H4 (cell line): ENCODE data around the gene PHF21A. TPM values are rescaled to one million over a fixed set of nuclear protein-coding genes. Genes with fewer than 3 reads are reported as not detected.
A peak's percentile ranks its signal among the peaks of the same experiment; 100 is the strongest.

Source experiments
- DNase-seq: peaks from one replicate; pipeline ENCODE4 v3.0.0-alpha.2; 2015; ENCODE audit warnings: low spot score
- total RNA-seq: library from RNA; depleted of rRNA; stranded (reverse); fragments of >200 nt; shearing (Covaris generic); gene quantifications from 2 replicates; pipeline ENCODE4 v1.2.3, GENCODE V29; 2014

PHF21A gene
- total RNA-seq, 1 experiment from 2014 or later: 8.0 TPM

DNA sequence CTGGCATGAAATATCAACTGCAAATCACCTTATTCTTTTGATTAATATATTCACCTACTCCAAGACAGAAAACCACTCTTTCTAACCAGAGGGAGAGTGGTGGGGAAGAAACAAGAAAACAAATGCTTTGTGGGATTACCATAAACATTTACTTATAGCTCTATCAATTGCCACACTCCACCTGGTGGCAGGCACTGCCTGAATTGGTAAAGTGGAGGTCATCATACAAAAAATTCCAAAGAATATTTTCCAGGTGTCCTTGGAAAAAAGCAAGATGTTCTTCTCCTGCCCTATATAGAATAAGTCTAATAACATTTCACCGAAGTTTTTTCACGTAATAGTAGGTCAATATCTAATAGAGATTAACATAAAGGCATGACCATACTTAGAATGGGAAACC, 45.3 kb downstream of the PHF21A start:
- DNase-seq: no peak

DNA sequence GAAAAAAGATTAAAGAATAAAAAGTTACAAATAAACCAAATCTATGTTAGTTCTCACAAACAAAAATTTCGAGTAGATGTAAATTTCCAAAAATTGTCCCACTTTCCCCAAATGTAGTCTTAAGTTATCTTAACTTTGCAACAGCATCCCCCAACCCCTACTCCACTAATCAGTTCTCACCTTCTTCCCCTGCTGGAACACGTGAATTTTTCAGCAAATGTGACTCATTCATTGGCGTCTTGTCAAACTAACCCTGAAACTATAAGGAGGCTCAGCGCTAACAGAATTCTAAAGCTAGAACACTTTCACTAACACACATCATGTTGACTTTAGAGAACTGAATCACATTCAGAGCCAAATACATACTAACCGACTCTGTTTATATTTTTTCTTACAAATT, 46.1 kb downstream of the PHF21A start:
- DNase-seq: peak; percentile 45

DNA sequence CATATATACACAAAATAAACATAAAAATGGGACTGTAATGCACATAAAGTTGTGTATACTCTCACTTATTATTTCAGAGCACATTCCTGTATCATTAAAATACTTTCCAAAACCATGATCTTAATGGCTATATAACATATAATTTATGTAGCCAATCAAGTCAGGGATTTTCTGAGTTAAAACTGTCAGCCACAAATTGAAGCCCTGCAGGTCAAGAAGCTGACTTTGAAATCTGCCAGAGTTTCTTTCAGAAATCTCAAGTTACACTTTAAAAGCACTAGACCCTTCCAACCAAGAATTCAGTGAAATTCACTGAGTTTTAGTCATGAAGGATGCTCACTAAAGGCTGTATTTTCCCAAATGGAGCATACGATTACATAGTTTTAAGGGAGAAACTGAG, 47.6 kb downstream of the PHF21A start:
- no peak for DNase-seq

DNA sequence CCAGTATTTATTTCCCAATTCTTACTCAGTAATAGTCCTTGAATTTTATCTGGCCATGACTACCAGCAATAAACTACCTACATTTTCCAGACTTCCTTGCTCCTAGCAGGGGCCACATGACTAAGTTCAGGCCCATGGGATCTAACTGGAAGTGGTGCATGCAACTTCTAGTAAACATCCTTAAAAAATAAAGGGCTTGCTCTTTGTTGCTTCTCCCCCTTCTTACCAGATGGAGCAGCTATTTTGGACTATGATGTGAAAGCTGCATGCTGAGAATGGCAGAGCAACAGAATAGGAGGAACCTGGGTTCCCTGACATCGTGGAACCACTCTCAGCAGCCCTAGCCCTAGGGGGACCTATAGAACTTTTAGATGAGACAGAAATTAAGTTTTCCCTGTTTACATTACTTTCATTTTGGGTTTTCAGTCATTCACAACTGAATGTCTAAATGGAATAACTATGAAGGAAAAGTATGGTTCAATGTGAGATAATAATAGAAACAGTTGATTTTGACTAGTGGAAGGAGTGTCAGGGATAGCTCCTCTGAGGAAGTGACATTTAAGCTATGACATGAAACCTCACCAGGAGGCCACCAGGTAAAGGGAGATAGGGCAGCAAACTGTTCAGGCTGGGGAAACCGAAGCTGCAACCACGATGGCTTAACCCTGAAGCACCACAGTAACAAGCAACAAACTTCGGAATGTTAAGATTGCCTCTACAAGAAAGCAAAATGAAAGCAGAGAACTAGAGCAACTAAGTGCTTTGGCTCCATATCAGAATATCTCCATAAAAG, 48.9 kb downstream of the PHF21A start:
- no peak for DNase-seq

DNA sequence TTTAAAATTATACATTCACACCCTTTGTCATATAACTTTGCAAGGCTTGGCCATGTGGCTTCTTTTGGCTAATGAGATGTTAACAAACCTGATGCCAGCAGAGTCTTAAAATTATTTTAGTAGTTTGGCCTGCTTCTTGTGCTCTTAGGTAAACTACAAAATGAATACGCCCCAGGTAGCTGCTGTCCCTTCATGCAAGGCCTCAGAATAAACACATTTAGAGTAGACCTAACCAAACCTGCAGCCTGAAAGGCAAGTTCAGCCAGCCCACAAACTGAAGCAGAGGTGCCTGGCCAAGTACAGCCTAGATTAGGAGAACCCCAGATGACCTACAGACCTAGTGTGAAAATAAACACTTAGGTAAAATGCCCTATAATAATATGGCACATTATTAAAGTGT, 50.2 kb downstream of the PHF21A start:
- DNase-seq: no peak

DNA sequence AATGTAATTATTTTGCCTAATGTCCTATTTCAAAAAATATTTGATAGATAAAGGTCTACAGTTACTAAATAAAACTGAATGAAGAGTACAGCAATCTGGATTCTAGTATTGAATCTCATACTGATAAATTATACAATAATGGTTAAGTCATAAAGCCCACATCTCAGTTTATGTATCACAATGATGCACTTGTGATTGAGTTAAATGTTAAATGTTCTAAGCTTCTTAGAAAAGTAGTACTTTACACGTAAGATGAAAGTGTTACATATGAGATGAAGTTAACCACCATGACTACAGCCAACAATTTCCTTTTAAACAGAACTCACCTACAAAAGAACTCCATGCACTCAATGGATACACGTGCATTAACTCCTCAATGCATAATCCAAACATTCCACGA, 51.7 kb downstream of the PHF21A start:
- DNase-seq: no peak

DNA sequence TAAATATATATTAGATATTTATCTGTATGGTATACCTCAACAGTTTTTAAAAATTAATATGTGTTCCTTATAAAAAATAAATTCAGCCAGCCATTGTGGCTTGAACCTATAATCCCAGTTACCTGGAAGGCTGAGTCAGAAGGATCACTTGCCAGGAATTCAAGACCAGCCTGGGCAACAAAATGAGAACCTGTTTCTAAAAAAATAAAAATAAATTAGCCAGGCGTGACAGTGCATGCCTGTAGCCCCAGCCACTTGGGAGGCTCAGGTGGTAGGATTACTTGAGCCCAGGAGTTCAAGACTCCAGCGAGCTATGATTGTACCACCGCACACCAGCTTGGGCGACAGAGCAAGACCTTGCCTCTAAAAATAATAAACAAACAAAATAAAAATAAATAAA, 54.9 kb downstream of the PHF21A start:
- no peak for DNase-seq

DNA sequence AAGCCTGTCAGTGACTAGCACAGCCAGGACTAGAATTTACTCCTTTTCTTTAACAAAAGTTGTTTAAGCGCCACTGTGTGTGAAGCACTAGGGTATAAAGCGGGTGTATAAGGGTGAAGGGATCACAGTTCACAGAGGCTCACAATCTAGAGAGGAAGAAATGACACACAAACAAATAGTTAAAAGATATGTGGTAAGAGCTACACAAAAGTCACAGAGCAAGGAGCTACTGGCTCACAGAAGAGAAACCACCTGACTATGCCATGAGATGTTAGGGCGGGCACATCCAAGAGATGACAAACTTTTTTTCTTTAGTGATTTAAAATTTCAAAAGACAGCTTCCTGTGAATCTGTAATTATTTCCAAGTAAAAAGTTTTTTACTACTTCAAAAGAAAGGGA, 55.6 kb downstream of the PHF21A start:
- DNase-seq: no peak

DNA sequence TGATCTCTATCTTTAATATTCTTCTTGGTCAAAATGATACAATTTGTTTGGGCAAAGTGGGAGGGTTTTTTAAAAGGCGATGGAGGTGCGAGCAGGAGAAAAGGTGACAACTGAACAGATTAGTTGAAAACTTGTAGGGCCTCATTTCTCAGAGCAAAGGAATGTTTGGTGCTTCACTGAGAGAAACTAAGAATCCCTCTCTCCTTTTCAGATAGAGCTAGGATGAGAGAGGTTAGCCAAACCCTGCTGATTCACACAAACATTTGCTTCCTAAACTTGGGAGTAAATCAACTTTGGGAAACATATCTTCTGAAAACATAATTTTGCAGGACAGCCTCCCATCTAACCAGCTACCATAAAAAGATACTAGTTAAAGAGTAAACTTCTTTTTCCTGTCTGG, 57.0 kb downstream of the PHF21A start:
- DNase-seq: no peak

DNA sequence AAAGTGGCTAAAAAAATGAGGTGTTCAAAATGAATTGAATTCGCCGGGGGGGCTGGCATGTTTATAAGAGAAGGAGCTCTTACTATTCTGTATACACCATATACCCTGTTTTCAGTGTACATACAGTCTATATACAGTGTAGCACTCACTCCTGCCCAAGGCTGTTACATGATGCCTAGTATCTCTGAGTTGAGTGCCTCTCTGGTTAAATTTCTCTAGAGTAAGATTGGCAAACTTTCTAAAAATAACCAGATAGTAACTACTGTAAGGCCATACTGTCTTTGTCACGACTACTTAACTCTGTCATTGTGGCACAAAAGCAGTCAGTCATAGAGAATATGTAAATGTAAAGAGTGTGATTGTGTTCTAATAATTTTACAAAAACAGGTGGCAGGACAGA, 58.1 kb downstream of the PHF21A start:
- no peak for DNase-seq

DNA sequence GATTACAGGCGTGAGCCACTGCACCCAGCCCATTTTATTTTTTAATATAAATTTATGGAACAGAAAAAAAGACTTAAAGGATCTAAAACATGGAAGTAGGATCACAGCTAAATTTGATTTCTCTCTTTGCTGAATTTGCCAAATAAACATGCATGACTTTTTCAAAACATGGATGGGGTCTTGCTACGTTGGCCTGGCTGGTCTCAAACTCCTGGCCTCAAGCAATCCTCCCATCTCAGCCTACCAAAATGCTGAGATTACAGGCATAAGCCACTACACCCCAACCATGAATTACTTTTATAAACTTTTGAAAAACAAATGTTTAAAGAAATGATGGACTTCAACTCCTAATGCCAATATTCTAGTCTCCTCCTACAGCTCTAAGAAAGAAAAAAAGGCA, 61.2 kb downstream of the PHF21A start:
- no peak for DNase-seq

DNA sequence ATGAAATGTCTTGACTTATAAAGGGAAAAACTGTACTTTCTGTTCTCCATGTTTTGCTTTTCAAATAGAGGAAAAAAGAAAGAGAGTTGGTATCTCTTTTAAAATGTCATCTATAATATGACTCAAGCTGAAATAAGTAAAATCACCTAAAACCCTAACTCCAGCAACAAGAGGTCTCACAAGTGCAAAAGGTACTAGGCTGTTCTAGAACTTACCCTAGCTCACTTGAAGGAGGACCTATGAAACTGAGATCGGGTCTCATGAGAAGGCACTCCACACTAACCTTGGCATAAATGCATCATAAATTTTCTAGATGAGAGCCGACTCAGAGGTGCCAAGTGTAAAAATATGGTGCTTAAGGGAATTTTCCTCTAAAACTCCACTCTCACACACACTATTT, 63.8 kb downstream of the PHF21A start:
- no peak for DNase-seq

DNA sequence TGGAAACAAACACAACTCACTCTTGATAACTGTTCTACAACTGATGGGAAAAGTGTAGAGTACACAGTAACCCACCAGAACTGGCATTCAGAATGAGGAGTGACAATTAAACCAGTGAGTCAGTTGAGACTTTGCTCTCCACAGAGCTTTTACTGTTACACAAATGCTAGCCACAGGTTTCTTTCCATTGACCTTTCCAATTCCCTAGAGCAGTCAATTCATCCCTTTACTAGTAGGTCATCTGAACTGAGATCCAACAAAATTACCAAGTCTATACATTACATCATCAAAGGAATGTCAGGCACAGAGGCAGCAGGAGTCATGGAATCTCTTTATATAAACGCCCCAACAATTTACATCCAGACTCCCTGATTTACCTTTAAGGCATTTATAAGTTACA, 65.9 kb downstream of the PHF21A start:
- no peak for DNase-seq

DNA sequence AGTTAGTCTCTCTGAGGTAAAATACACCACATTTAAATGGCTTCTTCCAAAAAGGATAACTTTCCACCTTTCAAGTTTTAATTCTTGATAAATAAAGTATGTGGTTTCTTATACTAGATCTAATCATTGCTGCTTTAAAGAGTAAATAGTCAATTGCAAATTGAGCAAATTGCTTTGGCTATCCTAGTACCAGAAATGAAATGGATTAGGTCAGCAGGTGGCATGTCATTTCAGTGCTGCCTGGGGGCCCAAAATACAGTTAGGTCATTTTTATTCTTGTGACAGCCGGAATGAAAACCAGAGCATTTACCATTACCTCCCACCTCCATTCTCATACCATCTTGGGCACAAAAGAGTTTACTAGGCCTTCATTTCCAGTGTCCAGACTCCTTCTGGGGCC, 70.2 kb downstream of the PHF21A start:
- no peak for DNase-seq

DNA sequence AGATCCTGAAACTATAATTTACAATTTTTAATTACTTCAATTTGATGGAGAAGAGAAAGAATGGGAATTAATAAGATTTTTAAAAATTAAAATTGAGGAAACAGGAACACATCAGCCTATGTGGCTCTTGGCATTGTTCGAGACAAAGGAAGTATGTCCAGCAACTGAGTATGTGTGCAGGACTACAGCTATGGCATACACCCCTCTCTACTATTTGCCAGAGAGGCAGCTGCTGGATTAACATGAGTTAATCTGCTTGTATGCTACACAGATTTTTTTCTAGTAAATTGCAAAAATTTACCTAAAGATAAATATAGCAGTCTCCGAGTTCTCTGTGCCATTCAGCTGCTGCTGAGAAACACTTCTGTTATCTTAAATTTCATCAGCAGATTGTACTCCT, 70.6 kb downstream of the PHF21A start:
- no peak for DNase-seq

DNA sequence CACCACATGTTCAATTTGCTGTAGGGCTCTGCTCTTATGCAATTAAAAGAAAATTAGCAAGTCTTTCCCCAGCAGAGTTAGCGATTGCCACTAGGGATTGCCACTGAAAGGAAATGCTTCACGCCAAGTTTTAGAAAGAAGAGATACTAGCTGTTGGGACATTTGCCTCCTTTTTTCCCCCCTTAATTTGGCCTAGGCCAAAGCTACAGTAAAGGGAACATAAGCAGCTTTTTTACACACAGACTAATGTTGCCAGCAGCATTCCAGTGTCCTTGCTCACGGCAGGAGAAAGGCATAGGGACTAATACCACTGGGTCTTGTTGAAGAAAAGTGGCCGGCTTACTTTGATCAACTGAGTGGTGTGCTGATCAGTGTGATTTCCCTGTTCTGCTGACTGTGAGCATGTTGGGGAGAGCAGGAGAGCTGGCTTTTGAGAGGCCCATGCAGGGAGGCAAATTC, 71.2 kb downstream of the PHF21A start:
- DNase-seq: no peak

DNA sequence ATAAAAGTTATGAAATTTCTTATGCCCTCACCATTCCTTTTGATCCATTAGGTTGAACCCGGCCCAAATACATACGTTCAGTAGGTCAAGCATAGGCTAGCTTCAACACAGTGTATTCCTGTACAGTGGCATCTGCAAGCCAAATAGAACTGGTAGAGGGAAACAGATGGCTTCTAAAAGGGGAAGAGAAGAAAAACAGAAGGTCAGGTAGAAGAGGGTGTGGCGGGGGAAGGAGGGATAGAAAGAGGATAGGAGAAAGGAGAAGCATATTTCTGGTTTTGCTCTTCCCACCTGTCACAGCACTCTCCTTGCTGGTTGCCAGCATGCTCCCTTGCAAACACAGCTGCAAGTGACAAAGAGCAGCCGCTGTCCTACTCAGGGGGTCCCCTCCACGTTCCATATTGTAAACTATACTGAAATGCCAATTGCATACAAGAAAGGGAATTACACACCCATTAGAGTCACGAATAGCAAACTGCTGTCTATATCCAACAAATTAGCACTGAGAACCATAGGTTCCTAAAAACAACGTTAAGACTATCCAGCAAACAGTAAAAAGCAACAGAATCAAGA, 71.8 kb downstream of the PHF21A start:
- no peak for DNase-seq

DNA sequence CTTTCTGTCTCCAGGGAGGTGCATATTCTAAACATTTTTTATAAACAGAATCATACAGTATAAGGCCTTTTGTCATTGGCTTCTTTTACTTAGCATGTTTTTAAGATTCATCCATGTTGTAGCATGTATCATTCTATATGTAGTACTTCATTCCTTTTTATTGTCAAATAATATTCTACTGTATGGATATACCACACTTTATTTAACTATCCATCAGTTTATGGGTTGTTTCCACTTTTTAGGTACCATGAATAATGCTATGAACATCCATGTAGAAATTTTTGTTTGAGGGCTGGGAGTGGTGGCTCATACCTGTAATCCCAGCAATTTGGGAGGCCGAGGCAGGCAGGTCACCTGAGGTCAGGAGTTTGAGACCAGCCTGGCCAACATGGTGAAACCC, 73.1 kb downstream of the PHF21A start:
- no peak for DNase-seq

DNA sequence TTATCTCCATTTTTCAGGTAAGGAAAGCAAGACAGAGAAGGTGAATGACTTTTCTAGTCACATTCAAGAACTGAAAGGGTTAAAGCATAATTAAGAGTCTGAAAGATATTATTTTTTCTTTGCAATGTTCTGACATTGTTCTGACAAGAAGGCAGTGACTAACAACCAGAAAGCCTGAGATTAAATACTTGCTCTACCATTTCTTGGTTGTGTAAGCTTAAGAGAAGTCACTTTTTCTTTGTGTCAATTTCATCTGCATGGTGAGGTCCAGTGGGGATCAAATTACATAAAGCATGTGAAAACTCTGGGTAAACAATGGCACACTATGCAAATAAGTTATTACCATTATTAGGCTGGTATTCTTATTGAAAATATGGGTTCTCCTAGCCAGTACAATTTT, 73.7 kb downstream of the PHF21A start:
- DNase-seq: no peak

DNA sequence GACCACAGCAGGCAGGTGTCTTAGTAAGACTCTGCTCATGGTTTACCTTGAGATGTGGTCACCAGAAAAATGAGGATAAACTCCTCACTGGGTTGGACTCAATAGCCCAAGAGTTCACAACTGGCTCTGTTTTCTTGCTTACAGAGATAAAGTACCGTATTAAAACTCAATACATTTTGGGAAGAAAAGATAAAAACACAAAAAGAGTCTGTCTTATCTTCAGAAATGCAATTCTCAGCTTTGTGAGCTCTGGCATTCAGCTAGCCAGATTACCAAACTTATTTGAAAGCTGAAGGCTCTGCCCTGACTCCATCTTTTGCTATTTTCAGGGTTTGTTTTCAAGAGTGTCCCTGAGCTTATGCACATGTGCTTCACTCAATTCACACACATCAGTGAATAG, 75.4 kb downstream of the PHF21A start:
- DNase-seq: no peak

DNA sequence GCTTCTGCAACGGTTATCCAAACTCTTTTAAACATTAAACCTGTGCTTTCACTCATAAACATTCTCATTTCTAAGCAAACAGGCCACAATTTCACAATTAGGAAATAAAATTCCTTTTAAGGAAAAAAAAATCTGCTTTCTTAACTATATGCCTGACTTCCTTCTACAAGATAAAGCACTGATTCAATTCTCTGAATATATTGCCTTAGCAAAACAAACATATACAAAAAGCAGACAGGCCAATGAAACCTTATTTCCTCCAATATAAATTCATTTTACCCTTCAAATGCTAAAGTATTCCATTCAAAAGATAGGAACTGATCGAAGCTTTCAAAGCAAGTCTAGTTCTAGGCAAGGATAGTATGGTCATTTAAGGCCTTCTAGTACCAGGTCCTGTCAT, 76.7 kb downstream of the PHF21A start:
- no peak for DNase-seq

DNA sequence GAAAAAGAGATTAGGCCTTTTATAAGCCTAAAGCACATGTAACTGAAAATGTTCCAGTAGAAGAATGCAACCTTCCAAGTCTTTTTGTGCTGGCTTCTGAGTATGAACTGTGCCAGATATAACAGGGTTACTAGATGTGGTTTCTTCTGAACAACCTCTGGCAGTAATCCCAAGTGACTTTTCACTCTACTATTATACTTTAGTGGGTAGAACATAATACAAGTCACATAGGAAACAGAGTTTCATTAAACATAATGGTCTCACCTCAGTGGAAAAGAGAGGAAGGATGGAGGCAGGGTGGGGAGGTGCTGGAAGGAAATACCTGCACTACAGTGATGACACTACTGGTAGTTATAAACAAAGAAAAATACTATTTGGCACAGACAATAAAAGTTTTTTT, 81.3 kb downstream of the PHF21A start:
- DNase-seq: no peak

DNA sequence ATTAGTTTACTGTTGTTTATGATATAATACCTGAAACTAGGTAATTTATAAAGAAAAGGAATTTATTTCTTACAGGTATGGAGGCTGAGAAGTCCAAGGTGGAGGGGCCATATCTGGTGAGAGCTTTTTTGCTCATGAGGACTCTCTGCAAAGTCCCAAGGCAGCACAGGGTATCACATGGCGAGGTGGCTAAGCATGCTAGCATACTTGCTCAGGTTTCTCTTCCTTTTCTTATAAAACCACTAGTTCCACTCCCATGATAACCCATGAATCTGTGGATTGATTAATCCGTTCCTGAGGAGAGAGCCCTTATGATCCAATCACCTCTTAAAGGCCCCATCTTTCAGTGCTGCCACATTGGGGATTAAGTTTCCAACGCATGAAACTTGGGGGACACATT, 82.7 kb downstream of the PHF21A start:
- no peak for DNase-seq

DNA sequence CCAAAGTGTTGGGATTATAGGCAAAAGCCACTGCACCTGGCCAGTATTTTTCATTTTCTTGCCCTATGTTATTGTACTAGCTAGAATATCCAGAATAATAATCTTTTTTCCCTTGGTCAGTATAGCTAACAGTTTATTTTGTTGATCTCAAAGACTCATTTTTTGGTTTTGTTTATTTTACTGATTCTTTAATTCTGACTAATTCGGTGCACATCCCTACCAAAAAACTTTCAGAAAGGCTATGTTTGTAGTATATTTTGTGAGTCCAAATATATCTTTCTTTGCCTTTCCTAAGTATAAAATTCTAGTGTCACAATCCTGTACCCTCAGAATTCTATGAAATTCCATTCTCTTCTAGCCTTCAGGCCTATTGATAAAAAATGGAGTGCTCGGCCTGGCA, 84.3 kb downstream of the PHF21A start:
- no peak for DNase-seq
